ENCODE results near the gene NTRK2. TPM values are rescaled to one million over a fixed set of nuclear protein-coding genes. Genes with fewer than 3 reads are reported as not detected.

NTRK2 gene
- polyA plus RNA-seq, 4 donors, result 93.2 to 154 (median 119) TPM

DNA sequence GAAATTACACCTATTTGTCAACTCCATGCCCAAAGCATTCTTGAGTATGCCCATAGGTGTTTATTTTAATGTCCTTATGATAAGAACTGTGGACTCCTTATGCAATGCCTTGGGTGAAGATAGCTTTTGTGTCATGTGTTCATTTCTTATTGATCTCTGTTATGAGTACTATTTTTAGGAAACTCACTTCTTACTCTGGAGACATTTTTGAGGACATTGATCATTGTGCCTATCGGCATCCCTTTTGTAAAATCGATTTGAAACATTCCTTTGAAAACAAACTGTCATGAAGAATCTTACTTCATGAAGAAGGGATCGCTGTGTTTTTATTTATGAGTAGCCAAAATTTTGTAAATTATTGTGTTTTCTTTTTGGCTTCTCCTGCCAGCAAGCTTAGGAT is 257.3 kb downstream of the NTRK2 start:
- no peak for DNase-seq (ENCODE audit: low read depth in 4 of 4, low spot score in 3 of 4)

DNA sequence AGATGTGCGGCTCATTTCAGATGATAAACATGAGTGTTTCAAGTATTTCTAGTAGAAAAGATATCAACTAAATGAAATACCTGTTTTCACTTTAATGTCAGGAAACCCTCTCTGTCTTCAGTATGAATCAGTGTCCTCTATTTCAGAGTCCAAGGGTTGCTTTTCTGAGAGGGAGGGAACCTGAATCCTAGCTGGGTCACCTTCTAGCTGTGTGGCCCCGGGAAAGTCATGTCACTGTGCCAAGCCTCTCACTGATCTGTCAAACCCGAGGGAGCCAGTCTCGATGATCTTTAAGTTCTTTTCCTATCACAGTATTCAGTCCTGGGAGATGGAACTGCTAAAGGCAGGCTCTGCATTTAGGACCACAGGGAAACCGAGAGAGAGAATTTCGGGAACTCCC is 258.9 kb downstream of the NTRK2 start:
- DNase-seq (ENCODE audit: low read depth in 4 of 4, low spot score in 3 of 4), result no peak

DNA sequence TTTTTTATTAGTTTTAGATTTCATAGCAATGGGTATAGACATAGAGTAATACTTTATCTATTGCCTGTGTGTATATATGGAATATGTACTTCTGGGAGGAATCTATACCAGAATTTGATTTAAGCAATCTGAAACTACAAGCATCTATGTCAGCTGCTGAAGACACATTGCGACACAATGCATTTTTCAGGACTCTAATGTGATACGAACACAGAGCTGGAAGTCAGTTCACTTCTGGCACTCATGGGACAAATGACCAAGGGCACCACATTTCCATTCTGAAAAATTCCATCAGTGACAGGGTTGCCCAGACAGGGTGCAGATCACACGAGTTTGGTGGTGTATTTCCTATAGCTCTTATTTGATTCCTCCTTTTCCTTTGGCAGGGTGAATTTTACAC is 259.5 kb downstream of the NTRK2 start:
- DNase-seq (ENCODE audit: low read depth in 4 of 4, low spot score in 3 of 4), result no peak

DNA sequence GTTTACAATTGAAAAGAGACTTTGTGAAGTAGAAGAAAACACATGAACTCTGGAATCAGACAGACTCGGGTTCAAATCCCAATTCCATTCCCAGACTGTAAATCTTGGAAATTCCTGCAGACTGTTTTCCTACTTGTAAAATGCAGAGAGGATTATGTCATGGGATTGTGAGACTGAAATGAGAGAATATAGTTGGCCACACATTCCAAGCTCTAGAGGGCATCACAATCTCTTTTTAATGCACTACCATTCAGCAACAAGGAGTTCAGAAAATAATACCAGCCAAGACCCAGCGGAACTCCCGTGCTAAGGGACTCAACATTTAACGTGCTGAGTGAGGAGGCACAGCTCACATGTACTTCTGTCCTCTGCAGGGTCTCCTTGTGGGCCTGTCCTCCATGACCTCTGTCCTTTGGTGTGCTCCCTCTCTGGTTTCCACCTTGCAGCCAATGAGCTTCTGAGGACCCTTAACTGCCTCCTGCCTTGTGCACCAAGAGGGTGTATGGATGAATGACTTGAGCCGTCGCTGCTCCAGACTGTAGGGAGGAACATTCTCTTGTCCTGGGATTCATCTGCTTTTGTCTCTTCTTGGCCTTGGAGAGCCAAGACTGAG is 263.5 kb downstream of the NTRK2 start:
- peak in 1 of 4 donors; percentile 22 for DNase-seq (ENCODE audit: low read depth in 4 of 4, low spot score in 3 of 4)

DNA sequence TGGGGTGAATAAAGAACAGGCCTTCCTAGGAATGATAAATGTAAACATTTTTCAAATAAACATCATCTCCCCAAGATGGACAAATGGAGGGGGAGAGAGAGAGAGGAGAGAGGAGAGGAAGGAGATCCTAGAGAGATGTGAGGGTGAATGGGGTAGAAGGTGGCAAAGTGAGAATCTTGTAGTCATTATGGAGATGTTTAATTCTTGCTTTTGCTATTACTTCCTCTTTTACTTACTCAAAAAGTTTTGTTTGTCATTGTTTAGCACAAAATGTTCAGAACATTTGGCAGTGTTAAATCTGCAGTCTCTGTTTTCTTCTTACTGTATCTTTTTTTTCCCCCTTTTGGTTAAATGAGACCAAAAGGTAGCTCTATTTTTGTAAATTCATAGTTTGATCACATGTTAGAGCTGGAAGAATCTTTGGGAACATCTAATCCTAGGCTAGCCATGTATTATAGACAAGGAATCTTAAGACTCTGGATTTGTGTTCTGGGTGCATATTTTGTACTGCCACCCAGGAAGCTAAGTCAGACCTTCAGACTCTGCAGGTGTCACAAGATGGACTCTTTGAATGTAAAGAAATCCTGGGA is 266.1 kb downstream of the NTRK2 start:
- DNase-seq (ENCODE audit: low read depth in 4 of 4, low spot score in 3 of 4), result no peak

DNA sequence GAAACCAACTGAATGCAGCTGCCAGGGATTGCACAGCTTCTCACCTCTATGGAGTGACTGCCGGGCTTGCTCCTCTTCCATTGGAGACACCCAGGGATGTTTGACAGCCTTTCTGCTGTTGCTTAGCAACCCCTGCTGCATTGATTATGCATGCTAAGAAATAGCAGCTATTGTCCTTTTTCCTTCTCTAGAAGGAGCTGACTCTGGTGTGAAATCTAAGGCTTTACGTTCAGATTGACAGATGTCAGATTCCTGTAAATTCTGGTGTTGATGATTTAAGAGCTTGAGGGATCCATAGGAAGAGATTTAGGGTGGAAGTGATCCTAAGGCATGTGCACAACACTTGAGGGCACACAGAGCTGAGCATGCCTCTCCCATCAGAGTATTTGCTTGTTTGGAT is 267.7 kb downstream of the NTRK2 start:
- no peak for DNase-seq (ENCODE audit: low read depth in 4 of 4, low spot score in 3 of 4)

DNA sequence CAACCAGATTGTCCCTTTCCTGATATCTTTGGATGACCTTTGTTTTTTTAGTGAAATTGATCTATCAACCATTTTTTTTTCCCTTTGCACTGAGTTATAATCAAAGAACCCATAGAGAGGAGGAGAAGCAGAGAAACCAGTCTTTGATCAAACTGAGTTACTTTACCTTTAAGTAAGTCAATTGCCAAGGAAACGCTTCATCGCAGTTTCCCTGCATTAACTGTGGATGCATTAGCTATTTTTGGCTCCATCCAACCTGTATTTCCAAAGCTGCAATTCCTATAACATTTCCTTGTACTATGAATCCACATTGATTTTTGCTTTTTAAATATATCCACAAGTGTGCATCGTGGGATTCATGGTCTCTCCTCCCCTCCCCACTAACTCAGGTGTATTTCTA is 268.1 kb downstream of the NTRK2 start:
- no peak for DNase-seq (ENCODE audit: low read depth in 4 of 4, low spot score in 3 of 4)

DNA sequence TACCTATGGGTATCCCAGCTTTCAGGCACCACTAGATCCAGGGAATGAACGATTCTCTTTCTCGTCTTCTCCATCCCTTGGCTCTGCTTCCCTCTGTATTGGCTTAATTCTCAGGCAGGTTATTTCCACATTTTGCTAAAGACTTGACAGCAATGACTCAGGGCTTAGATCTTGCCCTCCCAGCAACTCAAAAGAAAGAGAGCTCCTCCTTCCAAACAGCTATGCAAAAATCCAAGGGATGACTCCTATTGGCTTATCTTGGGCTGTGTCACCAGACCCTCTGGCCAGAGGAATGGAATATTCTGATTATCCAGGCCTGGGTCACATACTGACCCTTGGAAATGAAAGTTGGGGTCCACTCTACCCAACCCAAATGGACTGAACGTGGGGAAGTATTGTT is 270.2 kb downstream of the NTRK2 start:
- no peak for DNase-seq (ENCODE audit: low read depth in 4 of 4, low spot score in 3 of 4)

DNA sequence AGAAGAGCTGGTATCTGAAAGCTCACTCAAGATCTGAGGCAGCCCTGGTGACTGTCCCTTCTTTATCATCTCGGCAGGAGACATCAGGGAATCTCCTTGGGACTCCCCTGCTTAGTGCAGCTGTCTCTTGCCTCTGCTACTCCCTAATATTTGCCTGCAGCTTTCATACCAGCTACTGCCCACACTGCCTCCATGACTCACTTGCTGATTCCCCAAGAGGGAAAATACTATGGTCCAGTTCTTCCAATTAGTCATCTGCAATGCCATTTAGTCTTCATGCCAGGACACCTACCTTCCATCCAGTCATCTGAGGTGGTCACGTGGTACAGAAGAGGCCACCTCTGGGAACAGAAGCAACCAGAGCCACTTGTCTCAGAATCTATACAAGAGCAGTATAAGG is 270.8 kb downstream of the NTRK2 start:
- no peak for DNase-seq (ENCODE audit: low read depth in 4 of 4, low spot score in 3 of 4)

DNA sequence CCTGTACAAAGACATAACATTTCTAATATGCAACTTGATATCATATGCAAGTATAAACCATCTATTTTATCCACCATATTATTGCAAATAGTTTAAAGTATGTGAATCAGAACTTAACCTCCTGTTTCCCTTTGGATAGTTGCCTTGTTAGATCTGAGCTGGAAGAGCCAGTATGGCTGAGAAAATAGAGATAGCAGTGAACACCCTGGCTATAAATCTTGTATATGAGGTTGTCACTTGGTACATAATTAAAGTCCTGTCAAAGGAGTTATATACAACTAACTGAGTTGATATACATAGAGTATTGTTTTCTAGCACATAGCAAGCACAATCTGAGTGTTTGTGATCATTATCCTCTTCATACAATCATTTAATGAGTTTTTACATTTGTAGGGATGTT is 272.3 kb downstream of the NTRK2 start:
- DNase-seq (ENCODE audit: low read depth in 4 of 4, low spot score in 3 of 4), result peak in 1 of 4 donors; percentile 11

DNA sequence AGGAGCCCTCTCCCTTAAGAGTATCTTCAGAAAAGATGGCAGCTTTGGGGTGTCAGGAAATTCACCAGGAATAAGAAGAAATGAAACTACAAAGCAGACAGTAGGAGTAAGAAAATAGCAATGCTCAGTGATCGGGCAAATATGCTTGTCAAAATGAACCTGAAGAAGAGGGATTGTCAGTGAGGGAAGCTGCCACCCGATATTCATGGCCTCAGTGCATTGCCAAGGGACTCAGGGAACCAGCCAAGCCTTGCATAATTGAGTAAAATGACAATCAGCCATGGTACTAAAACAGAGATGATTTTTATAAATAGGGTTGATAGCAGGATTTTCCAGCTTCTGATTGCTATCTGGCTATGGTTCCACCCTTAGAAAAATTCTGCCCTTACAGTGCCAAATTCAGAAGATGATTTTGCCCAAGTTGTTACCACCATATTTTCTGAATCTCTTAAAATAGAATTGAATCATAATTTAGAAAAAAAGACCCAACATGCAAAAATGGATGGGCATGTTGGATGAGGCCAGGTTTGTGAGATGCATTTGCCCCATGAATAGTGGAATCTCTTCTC is 274.0 kb downstream of the NTRK2 start:
- DNase-seq (ENCODE audit: low read depth in 4 of 4, low spot score in 3 of 4), result no peak

DNA sequence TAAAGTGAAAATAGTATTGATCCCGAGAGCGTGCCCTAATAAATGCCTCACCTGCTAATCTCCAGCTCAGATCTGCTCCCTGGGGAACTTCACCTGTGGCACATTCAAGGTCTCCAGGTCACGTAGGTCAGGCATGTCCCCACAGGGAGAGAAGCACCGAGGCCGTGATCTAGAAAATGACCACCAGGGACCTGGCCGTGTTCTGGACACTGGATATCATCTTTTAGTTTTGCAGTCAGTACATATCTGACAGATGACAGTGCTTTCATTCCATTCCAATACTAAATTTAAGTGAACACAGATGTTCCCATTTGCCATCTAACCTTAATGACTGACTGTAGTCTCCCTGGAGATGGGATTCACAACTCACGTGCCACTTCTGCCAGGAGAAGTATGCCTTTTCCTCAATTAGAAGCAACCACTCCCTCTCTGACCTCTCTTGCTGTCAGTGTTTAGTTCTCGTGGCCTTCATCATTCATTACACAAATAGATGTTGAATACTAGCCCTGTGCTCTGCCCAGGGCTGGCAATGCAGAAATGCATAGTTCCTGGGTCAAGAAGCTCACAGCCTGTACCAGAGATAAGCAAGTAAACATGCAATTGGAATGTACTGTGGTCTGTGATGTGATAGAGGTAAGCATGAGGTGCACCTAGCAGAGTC is 276.5 kb downstream of the NTRK2 start:
- DNase-seq (ENCODE audit: low read depth in 4 of 4, low spot score in 3 of 4), result no peak

DNA sequence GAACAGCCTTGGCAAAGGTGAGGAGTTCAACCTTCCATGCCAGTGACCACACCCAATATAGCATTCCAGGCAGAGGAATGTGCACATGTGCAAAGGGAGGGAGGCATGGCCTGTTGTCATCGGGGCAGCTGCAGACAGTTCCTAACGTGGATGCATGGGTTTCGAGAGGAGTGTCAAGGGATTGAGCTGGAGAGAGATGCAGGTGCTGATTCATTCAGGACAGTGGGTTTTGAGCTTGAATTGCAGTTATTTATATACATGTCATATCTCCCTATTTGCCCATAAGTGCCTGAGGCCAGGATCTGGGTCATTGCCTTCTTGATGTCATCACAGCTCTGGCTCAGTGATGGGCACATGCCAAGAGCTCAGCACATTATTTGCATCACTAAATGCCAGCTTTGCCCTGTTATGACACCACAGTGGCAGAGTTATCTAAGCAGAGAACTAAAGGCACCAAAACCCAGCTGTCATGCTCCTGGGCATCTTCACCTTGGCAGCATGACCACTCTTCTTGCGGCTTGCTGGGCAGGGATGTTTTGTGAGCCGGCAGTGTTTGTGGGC is 278.0 kb downstream of the NTRK2 start:
- no peak for DNase-seq (ENCODE audit: low read depth in 4 of 4, low spot score in 3 of 4)

DNA sequence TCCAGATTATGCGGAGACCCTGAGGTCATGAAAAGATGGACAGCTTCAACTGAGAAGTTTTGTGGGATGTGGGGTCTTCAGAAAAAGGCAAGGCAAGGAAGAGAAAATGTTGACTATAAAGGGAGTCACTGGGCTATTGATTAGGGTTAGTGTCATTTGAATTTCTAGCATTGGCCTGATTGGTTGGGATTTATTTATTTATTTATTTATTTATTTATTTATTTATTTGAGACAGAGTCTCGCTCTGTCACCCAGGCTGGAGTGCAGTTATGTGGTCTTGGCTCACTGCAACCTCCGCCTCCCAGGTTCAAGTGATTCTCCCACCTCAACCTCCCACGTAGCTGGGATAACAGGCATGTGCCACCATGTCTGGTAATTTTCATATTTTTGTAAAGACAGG is 279.7 kb downstream of the NTRK2 start:
- no peak for DNase-seq (ENCODE audit: low read depth in 4 of 4, low spot score in 3 of 4)

DNA sequence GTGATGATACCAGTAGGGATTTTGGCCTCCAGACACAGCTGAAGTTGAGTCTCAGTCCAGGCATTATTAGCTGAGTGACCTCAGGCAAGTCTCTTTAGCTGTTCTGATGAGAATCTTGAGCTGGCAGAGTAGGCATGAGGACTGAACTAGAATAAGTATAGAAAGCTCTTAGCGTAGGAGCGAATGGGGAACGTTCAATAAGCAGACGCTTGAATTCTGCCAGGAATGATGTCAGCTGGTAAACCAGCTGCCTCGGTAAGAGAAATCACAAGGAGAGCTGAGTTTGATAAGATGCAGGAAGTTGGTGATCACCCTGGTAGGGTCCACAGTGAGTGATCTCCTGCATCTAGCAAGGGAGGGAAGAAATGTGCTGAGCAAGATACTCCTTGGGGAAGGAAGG is 280.4 kb downstream of the NTRK2 start:
- no peak for DNase-seq (ENCODE audit: low read depth in 4 of 4, low spot score in 3 of 4)

DNA sequence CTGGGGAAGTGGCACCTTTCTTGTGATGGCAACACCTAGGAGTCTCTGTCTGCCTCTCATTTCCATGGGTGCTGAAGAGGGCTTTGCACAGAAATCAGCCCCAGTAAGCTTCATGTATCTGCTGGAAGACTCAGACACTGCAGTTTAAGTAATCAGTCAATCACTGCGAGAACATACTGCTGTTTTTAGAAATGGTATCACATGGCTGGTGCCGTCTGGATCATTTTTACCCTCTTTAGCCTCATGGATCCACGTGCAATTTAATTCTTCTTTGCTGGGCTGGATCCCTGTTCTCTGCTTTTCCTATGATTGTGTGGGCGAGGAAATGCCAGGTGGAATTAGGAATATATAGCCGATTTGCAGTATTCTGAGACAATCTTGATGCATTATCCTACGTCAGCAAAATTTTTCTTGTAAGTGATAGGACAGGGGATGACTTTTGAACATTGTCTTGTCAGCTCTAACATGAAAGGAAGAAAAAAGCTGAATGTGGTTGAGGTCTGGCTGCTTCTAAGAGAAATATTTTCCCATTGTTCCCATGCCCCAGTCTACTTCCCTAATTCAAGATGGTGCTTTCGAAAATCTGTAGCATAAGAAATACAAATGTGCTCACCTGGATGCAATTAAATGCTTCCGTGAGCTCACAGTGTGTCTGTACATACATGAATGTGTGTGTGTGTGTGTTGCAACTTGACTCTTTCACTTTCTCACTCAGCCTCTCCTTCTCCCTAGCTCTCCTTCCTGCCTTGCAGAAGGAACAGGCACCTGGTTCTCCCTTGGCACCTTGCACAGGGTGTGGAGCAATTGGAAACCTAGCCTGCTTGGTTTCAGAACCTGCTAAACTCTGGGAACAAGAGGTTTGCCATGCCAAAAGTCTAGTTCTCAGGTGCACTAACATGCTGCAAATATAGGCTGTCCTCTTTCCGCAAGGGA is 281.6 kb downstream of the NTRK2 start:
- no peak for DNase-seq (ENCODE audit: low read depth in 4 of 4, low spot score in 3 of 4)

DNA sequence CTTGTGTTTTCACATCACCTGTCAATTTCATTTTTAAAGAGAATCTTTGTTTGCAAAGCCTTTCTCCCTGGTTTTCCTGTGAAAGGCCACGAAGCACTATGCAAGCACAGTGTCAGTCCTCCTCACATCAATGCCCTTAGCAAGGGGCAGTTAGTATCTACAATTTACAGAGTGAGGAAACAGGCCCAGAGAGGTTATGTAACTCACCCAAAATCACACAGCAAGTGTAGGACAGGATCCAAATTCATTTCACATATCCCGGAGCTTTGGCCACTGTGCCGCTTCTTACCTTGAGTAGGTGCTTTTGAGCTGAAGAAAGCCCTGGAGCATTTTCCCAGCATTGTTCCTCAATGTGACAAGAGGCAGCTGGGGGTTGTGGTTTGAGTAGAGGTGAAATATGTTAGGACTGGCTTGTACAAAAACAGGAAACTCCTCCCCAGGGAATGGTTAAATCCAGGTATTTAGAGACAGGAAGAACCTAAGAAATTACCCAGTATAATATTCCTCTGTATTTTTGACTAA is 283.8 kb downstream of the NTRK2 start:
- DNase-seq (ENCODE audit: low read depth in 4 of 4, low spot score in 3 of 4), result no peak

DNA sequence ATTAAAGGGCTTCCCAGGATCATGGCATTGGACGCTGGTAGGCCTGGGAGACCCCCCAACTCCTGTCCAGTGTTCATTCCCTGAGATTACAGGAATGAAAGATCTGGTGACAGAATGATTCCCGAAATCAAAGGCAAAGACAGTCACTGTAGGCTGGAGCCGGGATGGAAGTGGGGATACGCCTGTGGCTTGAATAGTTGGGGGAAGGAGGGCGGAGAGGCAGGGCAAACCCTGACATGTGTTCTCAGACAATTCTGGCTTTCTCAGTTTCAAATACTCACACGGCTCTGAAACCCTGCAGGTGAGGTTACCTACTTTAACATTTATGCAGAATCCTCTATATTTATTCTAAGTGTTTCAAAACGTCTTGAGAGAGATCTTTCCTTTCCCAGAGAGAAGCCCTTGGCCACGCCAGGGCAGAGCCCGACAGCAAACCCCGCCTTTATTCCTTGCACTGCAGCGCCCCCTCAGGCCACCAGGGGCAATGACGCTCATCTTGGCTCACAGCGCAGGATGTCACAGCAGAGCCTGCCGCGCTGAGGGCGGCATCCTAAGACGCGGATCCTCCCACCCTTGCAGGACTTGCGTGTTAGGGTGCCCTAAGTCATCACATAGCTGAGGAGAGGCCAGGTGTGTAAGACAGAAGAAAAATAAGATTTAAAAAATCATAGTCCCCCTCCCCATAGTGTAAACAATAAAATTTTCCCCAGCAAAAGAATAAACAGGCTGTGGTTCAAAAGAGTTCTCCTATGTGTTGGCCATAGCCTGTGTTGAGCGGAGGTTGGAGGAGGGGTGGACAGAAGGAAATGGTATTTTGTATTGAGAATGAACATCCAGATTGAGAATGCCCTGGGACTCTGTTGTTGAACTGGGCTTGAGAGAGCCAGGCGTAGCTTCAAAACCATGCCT is 284.5 kb downstream of the NTRK2 start:
- peak; percentile 41 to 71 (median 58) for DNase-seq (ENCODE audit: low read depth in 4 of 4, low spot score in 3 of 4)

DNA sequence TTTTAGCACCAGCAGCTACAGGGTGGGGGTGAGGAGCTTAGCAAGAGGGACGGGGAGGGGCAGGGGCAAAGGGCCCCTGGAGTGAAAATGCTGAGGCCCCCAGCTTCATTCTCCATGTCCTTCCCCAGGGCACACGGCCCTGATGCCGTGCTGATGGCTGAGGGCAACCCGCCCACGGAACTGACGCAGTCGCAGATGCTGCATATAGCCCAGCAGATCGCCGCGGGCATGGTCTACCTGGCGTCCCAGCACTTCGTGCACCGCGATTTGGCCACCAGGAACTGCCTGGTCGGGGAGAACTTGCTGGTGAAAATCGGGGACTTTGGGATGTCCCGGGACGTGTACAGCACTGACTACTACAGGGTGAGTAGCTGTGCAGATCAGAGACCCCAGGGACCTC is 285.6 kb downstream of the NTRK2 start:
- DNase-seq (ENCODE audit: low read depth in 4 of 4, low spot score in 3 of 4), result no peak
